ENCODE results near the gene CREBRF. TPM values are rescaled to one million over a fixed set of nuclear protein-coding genes. Genes with fewer than 3 reads are reported as not detected.

CREBRF gene
- total and polyA plus RNA-seq, 7 donors = 4.4 to 58.5 (median 47.9) TPM

GRCh38 chr5:173055722-173055982 is 500 bp upstream of the CREBRF start:
- Histone ChIP-seq H3K27ac (peak overlapping the region; percentile 97 to 100 (median 99)), H3K4me1 (peaks cover 0 to 57% (median 53%) of the 10 kb centered on the region in 4 donors), H3K36me3 (no peaks in the 10 kb centered on the region), H3K9me3 (no peaks in the 10 kb centered on the region), H3K4me3 (peak overlapping the region; percentile 77 to 100 (median 100)), H3K27me3 (no peaks in the 10 kb centered on the region)
- DNase-seq = no peak
- 1% methylated on average over 11 of the region's 11 CpGs for WGBS, 2 donors
- intact Hi-C loops (cut with DNase I) = loop anchor here (5.0 to 10.0 kb wide), 3 partner anchors 87 to 601 kb away; partner anchors contain the start of genes BNIP1 and SH3PXD2B
- TF ChIP-seq POLR2A (IDR thresholded peaks at IDR 0.05) (no peak), POLR2AphosphoS5 (IDR thresholded peaks at IDR 0.05) (no peak)

- Histone ChIP-seq H3K27ac (peak overlapping the region; percentile 97 to 100 (median 99)), H3K4me1 (peaks cover 0 to 63% (median 56%) of the 10 kb centered on the region in 4 donors), H3K36me3 (no peaks in the 10 kb centered on the region), H3K9me3 (no peaks in the 10 kb centered on the region), H3K4me3 (peak overlapping the region; percentile 77 to 100 (median 100)), H3K27me3 (no peaks in the 10 kb centered on the region)
- TF ChIP-seq CTCF (IDR thresholded peaks at IDR 0.05) = no peak
- TF ChIP-seq POLR2AphosphoS5 (IDR thresholded peaks at IDR 0.05) = no peak
- no peak for TF ChIP-seq EP300 (IDR thresholded peaks at IDR 0.05)
- intact Hi-C loops (cut with DNase I) = loop anchor here (1.0 to 10.0 kb wide), 4 partner anchors 72 to 602 kb away; partner anchors contain the start of genes BNIP1 and SH3PXD2B
- 0 to 1% methylated on average over 27 of the region's 27 CpGs for WGBS, 2 donors
- DNase-seq = no peak
Observed at GRCh38 chr5:173056783-173057061, 570 bp downstream of the CREBRF start.

- Histone ChIP-seq H3K4me1 (peaks cover 0 to 59% (median 53%) of the 10 kb centered on the region in 4 donors), H3K9me3 (no peaks in the 10 kb centered on the region), H3K36me3 (no peaks in the 10 kb centered on the region), H3K27me3 (no peaks in the 10 kb centered on the region), H3K27ac (peak overlapping the region; percentile 97 to 100 (median 99)), H3K4me3 (peak overlapping the region; percentile 77 to 100 (median 100))
- DNase-seq = peak; percentile 99
- intact Hi-C loops (cut with DNase I) = loop anchor here (1.0 to 10.0 kb wide), 4 partner anchors 73 to 602 kb away; partner anchors contain the start of genes BNIP1 and SH3PXD2B
- TF ChIP-seq CTCF (IDR thresholded peaks at IDR 0.05) = peak in 2 of 4 experiments; percentile 30
- no peak for TF ChIP-seq EP300 (IDR thresholded peaks at IDR 0.05)
- TF ChIP-seq POLR2AphosphoS5 (IDR thresholded peaks at IDR 0.05) = peak in 3 of 4 donors; percentile 57 to 76 (median 60)
- no peak for TF ChIP-seq POLR2A (IDR thresholded peaks at IDR 0.05)
- 1% methylated on average over 38 of the region's 38 CpGs for WGBS, 2 donors
Observed at GRCh38 chr5:173057062-173057924, 1.1 kb downstream of the CREBRF start.

GRCh38 chr5:173062141-173062540 is 6.0 kb downstream of the CREBRF start:
- Histone ChIP-seq H3K27ac (no peak overlapping the region), H3K36me3 (peaks cover 0 to 3% (median 0%) of the 10 kb centered on the region in 4 donors), H3K27me3 (no peaks in the 10 kb centered on the region), H3K4me3 (no peak overlapping the region), H3K9me3 (no peaks in the 10 kb centered on the region), H3K4me1 (peaks cover 0 to 81% (median 52%) of the 10 kb centered on the region in 4 donors)
- no peak for DNase-seq
- TF ChIP-seq CTCF (IDR thresholded peaks at IDR 0.05) = no peak
- no peak for TF ChIP-seq EP300 (IDR thresholded peaks at IDR 0.05)
- no peak for TF ChIP-seq POLR2A (IDR thresholded peaks at IDR 0.05)
- TF ChIP-seq POLR2AphosphoS5 (IDR thresholded peaks at IDR 0.05) = no peak
- intact Hi-C loops (cut with DNase I) = no loop called here
- WGBS, 2 donors = 63 to 79% methylated on average over 4 of the region's 4 CpGs

- no peaks in the 10 kb centered on the region for H3K27me3 ChIP-seq
- no peak for DNase-seq
- H3K4me1 ChIP-seq = peaks cover 0 to 64% (median 36%) of the 10 kb centered on the region in 4 donors
- no peak overlapping the region for H3K27ac ChIP-seq
- peaks cover 0 to 3% (median 0%) of the 10 kb centered on the region in 4 donors for H3K36me3 ChIP-seq
- intact Hi-C loops (cut with DNase I) = no loop called here
- TF ChIP-seq POLR2AphosphoS5 (IDR thresholded peaks at IDR 0.05) (no peak), CTCF (IDR thresholded peaks at IDR 0.05) (no peak), POLR2A (IDR thresholded peaks at IDR 0.05) (no peak), EP300 (IDR thresholded peaks at IDR 0.05) (no peak)
- no peaks in the 10 kb centered on the region for H3K9me3 ChIP-seq
- no peak overlapping the region for H3K4me3 ChIP-seq
Observed at GRCh38 chr5:173065155-173065554, 9.0 kb downstream of the CREBRF start.

All from sigmoid colon (tissue), 7 donors.